ENCODE data around the gene NR6A1.

Gene NR6A1

GRCh38 chr9:124488641-124489210 is 282.4 kb downstream of the NR6A1 start:
- DNase-seq (ENCODE audit: low read depth) = no peak

GRCh38 chr9:124487260-124488182 is 283.6 kb downstream of the NR6A1 start:
- no peak for DNase-seq (ENCODE audit: low read depth)

GRCh38 chr9:124486778-124487259 is 284.3 kb downstream of the NR6A1 start:
- DNase-seq (ENCODE audit: low read depth) = no peak

GRCh38 chr9:124485936-124486335 is 285.2 kb downstream of the NR6A1 start:
- DNase-seq (ENCODE audit: low read depth) = no peak

GRCh38 chr9:124485201-124485600 is 285.9 kb downstream of the NR6A1 start:
- no peak for DNase-seq (ENCODE audit: low read depth)

GRCh38 chr9:124483481-124483880 is 287.6 kb downstream of the NR6A1 start:
- DNase-seq (ENCODE audit: low read depth) = no peak

- no peak for DNase-seq (ENCODE audit: low read depth)
Measured at GRCh38 chr9:124482431-124483031, 288.6 kb downstream of the NR6A1 start.

- DNase-seq (ENCODE audit: low read depth) = no peak
Measured at GRCh38 chr9:124481115-124481514, 290.0 kb downstream of the NR6A1 start.

GRCh38 chr9:124480621-124480981 is 290.5 kb downstream of the NR6A1 start:
- DNase-seq (ENCODE audit: low read depth) = no peak

GRCh38 chr9:124479947-124480620 is 291.0 kb downstream of the NR6A1 start:
- no peak for DNase-seq (ENCODE audit: low read depth)

- no peak for DNase-seq (ENCODE audit: low read depth)
Measured at GRCh38 chr9:124479371-124479770, 291.7 kb downstream of the NR6A1 start.

- DNase-seq (ENCODE audit: low read depth) = no peak
Measured at GRCh38 chr9:124478354-124478753, 292.8 kb downstream of the NR6A1 start.

- no peak for DNase-seq (ENCODE audit: low read depth)
Measured at GRCh38 chr9:124477648-124478285, 293.3 kb downstream of the NR6A1 start.

- no peak for DNase-seq (ENCODE audit: low read depth)
Measured at GRCh38 chr9:124477211-124477647, 293.9 kb downstream of the NR6A1 start.

GRCh38 chr9:124475868-124476690 is 295.0 kb downstream of the NR6A1 start:
- no peak for DNase-seq (ENCODE audit: low read depth)

GRCh38 chr9:124475158-124475867 is 295.8 kb downstream of the NR6A1 start:
- DNase-seq (ENCODE audit: low read depth) = no peak

- no peak for DNase-seq (ENCODE audit: low read depth)
Measured at GRCh38 chr9:124474151-124474550, 297.0 kb downstream of the NR6A1 start.

- DNase-seq (ENCODE audit: low read depth) = no peak
Measured at GRCh38 chr9:124473310-124473709, 297.8 kb downstream of the NR6A1 start.

- DNase-seq (ENCODE audit: low read depth) = no peak
Measured at GRCh38 chr9:124472770-124473169, 298.3 kb downstream of the NR6A1 start.

GRCh38 chr9:124471761-124472160 is 299.4 kb downstream of the NR6A1 start:
- no peak for DNase-seq (ENCODE audit: low read depth)
